K562 (cell line): Measurements from ENCODE around the gene TBRG4. TPM values are rescaled to one million over a fixed set of nuclear protein-coding genes. Genes with fewer than 3 reads are reported as not detected.

ENCODE experiments used
- ARNT ChIP-seq, 2 experiments: fragments of 450-650 bp; IDR thresholded peaks; 2 replicates each; pipeline ENCODE4 v1.6.1; 2016; ENCODE audit warnings: mild to moderate bottlenecking in 1 of 2
- CBX3 ChIP-seq, 2 experiments: IDR thresholded peaks; 1 replicate in 1 of 2; 2 replicates in 1 of 2; pipeline ENCODE4 v1.6.1; 2012; ENCODE audit warnings: inconsistent platforms in 2 of 2, low read length in 2 of 2, borderline replicate concordance in 1 of 2, control low read depth in 1 of 2
- CTBP1 ChIP-seq: fragments of 450-650 bp; IDR thresholded peaks from 2 replicates; pipeline ENCODE4 v1.6.1; 2016; ENCODE audit warnings: borderline replicate concordance
- EGR1 ChIP-seq: fragments of 450-650 bp; conservative IDR thresholded peaks from 2 replicates; pipeline ENCODE4 v1.6.1; 2017; ENCODE audit warnings: mild to moderate bottlenecking
- EZH2 ChIP-seq: IDR thresholded peaks from 2 replicates; pipeline ENCODE4 v1.6.1; 2012; ENCODE audit warnings: low read depth, mild to moderate bottlenecking, inconsistent platforms, low read length, borderline replicate concordance
- GABPB2 ChIP-seq: fragments of 250-450 bp; sonication (Bioruptor Pico); conservative IDR thresholded peaks from 2 replicates; pipeline ENCODE4 v1.5.1; 2021; ENCODE audit warnings: mild to moderate bottlenecking
- HDAC2 ChIP-seq: fragments of 450-650 bp; IDR thresholded peaks from 2 replicates; pipeline ENCODE4 v1.6.1; 2016; ENCODE audit warnings: mild to moderate bottlenecking
- HNRNPL ChIP-seq: fragments of 200-400 bp; formaldehyde crosslinking; IDR thresholded peaks from 2 replicates; pipeline ENCODE4 v1.6.1; 2017; ENCODE audit warnings: low read depth, mild to moderate bottlenecking, low read length
- IRF2 ChIP-seq: sonication (generic); formaldehyde crosslinking; IDR thresholded peaks from 2 replicates; pipeline ENCODE4 v1.8.1; 2022; ENCODE audit warnings: mild to moderate bottlenecking, missing genetic modification reagents
- MYC ChIP-seq, 2 experiments: fragments of 250-450 bp in 1 of 2; sonication (Bioruptor Pico) in 1 of 2; IDR thresholded peaks; 2 replicates each; pipeline versions ENCODE4 v1.5.1 to v1.6.1; 2012 to 2021; ENCODE audit warnings: low read depth in 2 of 2, borderline replicate concordance in 1 of 2, improper control_type of control experiment in 1 of 2, low read length in 1 of 2, mild to moderate bottlenecking in 1 of 2, moderate library complexity in 1 of 2
- NR4A1 ChIP-seq, 2 experiments: fragments of 250-450 bp in 1 of 2; fragments of 450-650 bp in 1 of 2; sonication (Bioruptor Pico) in 1 of 2; IDR thresholded peaks; 2 replicates each; pipeline versions ENCODE4 v1.4.0 to v1.6.1; 2016 to 2020; ENCODE audit warnings: mild to moderate bottlenecking in 2 of 2, missing compliant biosample characterization in 1 of 2, missing genetic modification characterization in 1 of 2, moderate library complexity in 1 of 2
- RBBP5 ChIP-seq: fragments of 200-600 bp; sonication (generic); IDR thresholded peaks from 2 replicates; pipeline ENCODE4 v1.6.1; 2012; ENCODE audit warnings: borderline replicate concordance, mild to moderate bottlenecking, low read length, control low read depth, inconsistent platforms; ENCODE audit not compliant: insufficient read depth, poor library complexity, severe bottlenecking
- RFX7 ChIP-seq: fragments of 250-450 bp; sonication (Bioruptor Pico); IDR thresholded peaks from 2 replicates; pipeline ENCODE4 v1.5.1; 2021; ENCODE audit warnings: mild to moderate bottlenecking
- RHOXF2B ChIP-seq: fragments of 250-450 bp; sonication (Bioruptor Pico); conservative IDR thresholded peaks from 2 replicates; pipeline ENCODE4 v1.5.1; 2021
- SMARCA4 ChIP-seq: fragments of 450-650 bp; IDR thresholded peaks from 2 replicates; pipeline ENCODE4 v1.6.1; 2016
- TEAD4 ChIP-seq, 2 experiments: sonication (generic) in 1 of 2; formaldehyde crosslinking in 1 of 2; IDR thresholded peaks; 2 replicates each; pipeline versions ENCODE4 v1.6.1 to v1.8.0; 2012 to 2022; ENCODE audit warnings: borderline replicate concordance in 1 of 2, inconsistent platforms in 1 of 2, low read length in 1 of 2, mild to moderate bottlenecking in 1 of 2, missing genetic modification reagents in 1 of 2
- UBTF ChIP-seq, 2 experiments: IDR thresholded peaks; 2 replicates each; pipeline ENCODE4 v1.6.1; 2012; ENCODE audit warnings: improper control_type of control experiment in 2 of 2, low read depth in 2 of 2, low read length in 2 of 2, borderline replicate concordance in 1 of 2
- YY1 ChIP-seq, 3 experiments: IDR thresholded peaks; 2 replicates each; pipeline ENCODE4 v1.6.1; 2011; ENCODE audit warnings: low read length in 2 of 3, mild to moderate bottlenecking in 2 of 3, moderate library complexity in 2 of 3, borderline replicate concordance in 1 of 3, control low read depth in 1 of 3, low read depth in 1 of 3; ENCODE audit not compliant: insufficient read depth in 3 of 3, insufficient replicate concordance in 2 of 3, control insufficient read depth in 1 of 3, insufficient read length in 1 of 3; ENCODE audit errors: extremely low read depth in 1 of 3
- ZNF232 ChIP-seq: sonication (generic); formaldehyde crosslinking; IDR thresholded peaks from 2 replicates; pipeline ENCODE4 v1.8.0; 2022; ENCODE audit warnings: mild to moderate bottlenecking, missing genetic modification reagents
- ZNF518B ChIP-seq: fragments of 250-450 bp; sonication (Bioruptor Pico); IDR thresholded peaks from 2 replicates; pipeline ENCODE4 v1.5.0; 2021; ENCODE audit warnings: mild to moderate bottlenecking, moderate library complexity
- polyA plus RNA-seq, 8 experiments: library from polyadenylated mRNA; depleted of rRNA in 4 of 8; stranded (reverse) in 5 of 8; unstranded in 3 of 8; fragments of >200 nt; fragmentation: Nextera tagmentation in 2 of 8; fragmentation: Illumina TruSeq in 1 of 8; extraction: Ambion mirVana in 2 of 8; extraction: Trizol in 1 of 8; gene quantifications; 2 replicates each; pipeline versions ENCODE4 v1.2.1 to v1.2.3, GENCODE V29; 2011 to 2014; ENCODE audit warnings: inconsistent platforms in 1 of 8, missing spikeins in 1 of 8
- total RNA-seq, 7 experiments: library from RNA; depleted of rRNA in 6 of 7; stranded (reverse); fragments of >200 nt in 6 of 7; fragmentation: Illumina TruSeq in 2 of 7; extraction: Trizol in 2 of 7; gene quantifications; 2 replicates each; pipeline versions ENCODE4 v1.2.1 to v1.2.3, GENCODE V29; 2011 to 2021; ENCODE audit warnings: low replicate concordance in 1 of 7

Gene TBRG4
- total and polyA plus RNA-seq, 9 of the 15 experiments (the other 6 are each of a cell fraction or from before 2014, with no cell fraction given): 11.2 to 322 (median 216) TPM

- no peak for TF ChIP-seq UBTF (IDR thresholded peaks at IDR 0.05; ENCODE audit: borderline replicate concordance in 1 of 2, low read depth in 2 of 2, low read length in 2 of 2)
- no peak for TF ChIP-seq HNRNPL
- TF ChIP-seq YY1 (IDR thresholded peaks at IDR 0.05; ENCODE audit: borderline replicate concordance in 1 of 3, control insufficient read depth in 1 of 3, extremely low read depth in 1 of 3, insufficient read depth in 3 of 3, insufficient read length in 1 of 3, insufficient replicate concordance in 2 of 3, low read depth in 1 of 3, low read length in 2 of 3): peak in 1 of 3 experiments; percentile 59
- TF ChIP-seq EGR1: no peak
- 0 out of 2 replicates have a peak, but pooled peaks have one; percentile 39 for TF ChIP-seq HDAC2
- TF ChIP-seq RFX7 (CRISPR knock-in tag): no peak
- TF ChIP-seq SMARCA4: peak; percentile 78
- TF ChIP-seq CBX3 (IDR thresholded peaks at IDR 0.05; ENCODE audit: borderline replicate concordance in 1 of 2, low read length in 2 of 2): peak in 1 of 2 experiments; percentile 47; a peak in 1 of 3 replicates
- TF ChIP-seq TEAD4 (IDR thresholded peaks at IDR 0.05; ENCODE audit: low read length): peak; percentile 46
- TF ChIP-seq TEAD4 (CRISPR knock-in tag; IDR thresholded peaks at IDR 0.05; ENCODE audit: borderline replicate concordance): no peak
- no peak for TF ChIP-seq RHOXF2B
- TF ChIP-seq ARNT (IDR thresholded peaks at IDR 0.05): peak in 1 of 2 experiments; percentile 50; a peak in 1 of 4 replicates
- TF ChIP-seq ZNF232 (CRISPR knock-in tag): no peak
- no peak for TF ChIP-seq EZH2
- no peak for TF ChIP-seq ZNF518B (CRISPR knock-in tag)
- TF ChIP-seq MYC (IDR thresholded peaks at IDR 0.05; ENCODE audit: low read depth, low read length): no peak
- no peak for TF ChIP-seq MYC (CRISPR knock-in tag; IDR thresholded peaks at IDR 0.05; ENCODE audit: borderline replicate concordance, low read depth)
- peak; percentile 58 for TF ChIP-seq RBBP5
- peak; percentile 52; the same call in 1 of the 2 replicates for TF ChIP-seq CTBP1
- TF ChIP-seq IRF2 (CRISPR knock-in tag): no peak
- TF ChIP-seq NR4A1 (CRISPR knock-in tag; IDR thresholded peaks at IDR 0.05): no peak
- peak; percentile 74; the same call in 1 of the 2 replicates for TF ChIP-seq NR4A1 (tag; IDR thresholded peaks at IDR 0.05)
- no peak for TF ChIP-seq GABPB2 (CRISPR knock-in tag)
Measured at GRCh38 chr7:45138433-45139267, 27.2 kb upstream of the TBRG4 start (continued).
